SH-SY5Y (cell line): ENCODE results near the gene EFHC1.

ENCODE experiments used
- GATA2 ChIP-seq: IDR thresholded peaks from 2 replicates; pipeline ENCODE4 v1.6.1; 2011; ENCODE audit warnings: mild to moderate bottlenecking, low read depth, low read length
- GATA3 ChIP-seq: IDR thresholded peaks from 2 replicates; pipeline ENCODE4 v1.6.1; 2011; ENCODE audit warnings: low read depth, mild to moderate bottlenecking, low read length, moderate library complexity

DNA sequence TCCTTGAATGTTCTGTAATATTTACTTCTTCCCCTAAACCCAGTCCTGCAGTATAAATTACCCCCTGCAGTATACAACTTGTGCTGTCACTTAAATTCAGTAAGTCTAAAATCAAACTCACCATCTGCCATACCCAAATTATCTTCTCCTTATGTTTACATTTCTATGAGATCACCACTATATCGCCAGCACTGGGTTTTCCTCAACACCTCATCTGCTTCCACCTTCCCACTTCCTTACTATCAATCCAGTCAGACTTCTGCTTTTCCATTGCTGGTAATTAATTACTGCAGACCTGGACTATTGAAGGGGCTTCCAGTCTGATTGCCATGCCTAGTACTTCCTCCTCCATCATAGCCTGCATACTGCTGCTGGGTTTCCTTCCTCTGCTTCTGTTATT is 15.2 kb downstream of the EFHC1 start:
- TF ChIP-seq GATA3: no peak
- TF ChIP-seq GATA2: no peak
